ENCODE results near the gene C3orf22. TPM values are rescaled to one million over a fixed set of nuclear protein-coding genes. Genes with fewer than 3 reads are reported as not detected.

Gene C3orf22, protein sequence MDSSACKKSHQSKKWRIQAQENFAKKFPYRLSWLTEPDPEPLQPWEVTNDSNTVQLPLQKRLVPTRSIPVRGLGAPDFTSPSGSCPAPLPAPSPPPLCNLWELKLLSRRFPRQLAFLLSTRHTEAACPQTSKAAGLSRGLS
- polyA plus RNA-seq (2012; ENCODE audit: insufficient read length, low read depth): not detected

DNA sequence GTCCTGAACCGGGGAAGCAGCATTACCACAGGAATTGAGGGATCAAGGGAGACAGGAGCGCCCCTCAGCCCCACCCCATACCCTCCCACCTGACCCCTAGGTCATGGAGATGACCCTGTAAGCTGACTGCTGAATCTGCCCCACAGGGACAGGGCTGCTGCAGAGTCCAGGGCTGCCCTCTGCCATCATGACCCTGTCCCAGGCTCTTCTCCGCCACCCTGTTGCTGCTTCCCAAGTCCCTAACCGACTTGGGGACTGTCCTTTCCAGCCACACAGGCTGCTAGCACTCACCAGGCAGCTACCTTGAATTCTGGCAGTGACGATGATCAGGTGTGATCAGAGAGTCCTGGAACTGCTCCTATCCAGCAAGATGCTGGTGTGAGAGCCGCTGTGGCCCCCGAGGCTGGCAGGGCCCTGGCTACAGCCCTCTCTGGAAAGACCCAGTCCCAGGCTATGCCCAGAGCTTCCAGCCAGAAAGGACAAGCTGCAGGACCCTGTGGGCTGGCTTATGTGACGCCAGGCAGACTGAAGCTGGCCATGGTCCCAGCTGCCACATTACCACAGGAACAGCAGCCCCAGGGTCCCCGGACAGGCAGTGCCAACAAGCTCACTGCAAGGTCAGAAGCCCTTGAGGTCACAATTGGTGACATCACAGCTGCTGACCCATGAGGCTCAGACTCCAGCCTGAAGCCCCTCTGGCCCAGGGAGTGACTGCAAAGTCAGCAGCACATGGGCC lies at the start of gene C3orf22:
C3orf22 (minus strand) TSS at position 597 of the 736 bp plus-strand sequence. CDS start 5,542 bp downstream, outside the sequence.
- TF ChIP-seq POLR2AphosphoS5 (IDR thresholded peaks at IDR 0.05; ENCODE audit: low read depth, low read length): no peak

DNA sequence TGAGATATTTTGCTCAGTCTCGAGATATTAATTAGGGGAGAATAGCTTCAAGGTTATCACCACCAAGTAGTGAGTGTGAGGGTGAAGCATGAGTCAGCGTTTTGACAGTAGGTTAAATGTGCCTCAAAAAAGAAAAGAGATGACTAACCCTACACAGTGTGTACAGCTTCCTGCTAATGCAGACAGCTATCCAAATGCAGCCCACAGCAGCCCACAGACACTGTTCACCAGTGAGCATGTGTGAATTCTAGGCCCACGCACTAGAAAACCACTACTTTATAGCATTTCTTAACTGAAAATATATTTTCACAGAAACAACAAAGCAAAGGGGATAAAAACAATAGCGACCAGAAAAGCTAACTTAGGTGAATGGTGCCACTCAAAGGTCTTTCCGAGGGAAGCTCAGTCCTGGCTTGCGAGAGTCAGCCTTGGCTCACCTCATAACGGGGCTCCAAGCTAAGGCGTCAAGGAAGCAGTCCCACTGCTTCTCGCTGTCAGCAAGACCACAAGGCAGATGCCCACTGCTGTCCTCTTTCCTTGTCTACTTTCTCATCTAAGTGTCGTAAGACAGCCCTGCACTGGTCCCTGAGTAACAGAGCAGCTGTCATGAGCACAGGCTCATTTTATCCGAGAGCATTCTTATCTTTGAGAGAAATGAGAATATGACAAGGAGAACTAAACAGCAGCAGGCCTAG lies 48.6 kb upstream of the C3orf22 start:
- no peak for TF ChIP-seq SIN3A (IDR thresholded peaks at IDR 0.05; ENCODE audit: borderline replicate concordance, insufficient read depth, low read length)

DNA sequence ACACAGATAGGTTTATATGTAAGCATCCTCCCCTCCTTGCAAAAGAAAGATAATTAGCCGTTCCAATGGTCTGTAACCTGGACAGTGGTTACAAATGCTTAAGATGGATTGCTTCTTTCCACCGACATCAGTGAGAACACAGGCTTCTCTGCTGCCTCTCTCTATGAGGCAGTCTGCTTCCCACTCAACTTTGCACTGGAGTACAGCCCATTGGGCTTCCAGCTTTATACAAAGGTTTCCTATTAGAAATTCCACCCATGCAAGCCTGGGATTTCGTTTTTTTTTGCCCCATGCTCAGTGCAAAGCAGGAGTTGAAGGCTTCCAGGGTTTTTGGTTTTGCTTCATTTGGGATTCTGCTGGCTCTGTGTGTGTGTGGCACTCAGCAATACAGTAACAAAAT lies 47.3 kb upstream of the C3orf22 start:
- TF ChIP-seq SIN3A (IDR thresholded peaks at IDR 0.05; ENCODE audit: borderline replicate concordance, insufficient read depth, low read length): no peak
- TF ChIP-seq POLR2AphosphoS5 (IDR thresholded peaks at IDR 0.05; ENCODE audit: low read depth, low read length): no peak
- no peak for TF ChIP-seq TAF1 (IDR thresholded peaks at IDR 0.05; ENCODE audit: borderline replicate concordance, insufficient read depth, low read length)
- TF ChIP-seq, protein P1, sequence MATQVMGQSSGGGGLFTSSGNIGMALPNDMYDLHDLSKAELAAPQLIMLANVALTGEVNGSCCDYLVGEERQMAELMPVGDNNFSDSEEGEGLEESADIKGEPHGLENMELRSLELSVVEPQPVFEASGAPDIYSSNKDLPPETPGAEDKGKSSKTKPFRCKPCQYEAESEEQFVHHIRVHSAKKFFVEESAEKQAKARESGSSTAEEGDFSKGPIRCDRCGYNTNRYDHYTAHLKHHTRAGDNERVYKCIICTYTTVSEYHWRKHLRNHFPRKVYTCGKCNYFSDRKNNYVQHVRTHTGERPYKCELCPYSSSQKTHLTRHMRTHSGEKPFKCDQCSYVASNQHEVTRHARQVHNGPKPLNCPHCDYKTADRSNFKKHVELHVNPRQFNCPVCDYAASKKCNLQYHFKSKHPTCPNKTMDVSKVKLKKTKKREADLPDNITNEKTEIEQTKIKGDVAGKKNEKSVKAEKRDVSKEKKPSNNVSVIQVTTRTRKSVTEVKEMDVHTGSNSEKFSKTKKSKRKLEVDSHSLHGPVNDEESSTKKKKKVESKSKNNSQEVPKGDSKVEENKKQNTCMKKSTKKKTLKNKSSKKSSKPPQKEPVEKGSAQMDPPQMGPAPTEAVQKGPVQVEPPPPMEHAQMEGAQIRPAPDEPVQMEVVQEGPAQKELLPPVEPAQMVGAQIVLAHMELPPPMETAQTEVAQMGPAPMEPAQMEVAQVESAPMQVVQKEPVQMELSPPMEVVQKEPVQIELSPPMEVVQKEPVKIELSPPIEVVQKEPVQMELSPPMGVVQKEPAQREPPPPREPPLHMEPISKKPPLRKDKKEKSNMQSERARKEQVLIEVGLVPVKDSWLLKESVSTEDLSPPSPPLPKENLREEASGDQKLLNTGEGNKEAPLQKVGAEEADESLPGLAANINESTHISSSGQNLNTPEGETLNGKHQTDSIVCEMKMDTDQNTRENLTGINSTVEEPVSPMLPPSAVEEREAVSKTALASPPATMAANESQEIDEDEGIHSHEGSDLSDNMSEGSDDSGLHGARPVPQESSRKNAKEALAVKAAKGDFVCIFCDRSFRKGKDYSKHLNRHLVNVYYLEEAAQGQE (IDR thresholded peaks at IDR 0.05; ENCODE audit: insufficient read depth in 1 of 2, low read depth in 2 of 2, low read length in 2 of 2): no peak
- TF ChIP-seq FOXP2 (optimal IDR thresholded peaks at IDR 0.05; ENCODE audit: borderline replicate concordance, extremely low read depth, extremely low read length, insufficient read depth): no peak

DNA sequence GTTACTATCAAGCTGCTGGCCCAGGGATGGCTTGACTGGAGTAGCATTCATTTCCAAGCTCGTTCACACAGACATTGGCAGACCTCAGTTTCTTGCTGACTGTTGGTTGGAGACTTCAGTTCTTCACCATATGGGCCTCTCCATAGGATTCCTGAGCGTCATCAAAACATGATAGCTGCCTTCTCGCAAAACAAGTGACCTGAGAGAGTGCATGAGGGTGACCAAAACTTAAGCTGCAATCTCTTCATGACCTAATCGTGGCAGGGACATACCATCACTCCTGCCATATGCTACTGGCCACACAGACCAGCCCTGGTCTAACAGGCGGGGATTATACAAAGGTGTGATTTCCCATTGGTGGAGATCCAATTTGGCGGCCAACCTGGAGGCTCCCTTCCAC lies 46.0 kb upstream of the C3orf22 start:
- no peak for TF ChIP-seq FOXP2 (optimal IDR thresholded peaks at IDR 0.05; ENCODE audit: borderline replicate concordance, extremely low read depth, extremely low read length, insufficient read depth)
- TF ChIP-seq, protein P1 (IDR thresholded peaks at IDR 0.05; ENCODE audit: insufficient read depth in 1 of 2, low read depth in 2 of 2, low read length in 2 of 2): no peak

DNA sequence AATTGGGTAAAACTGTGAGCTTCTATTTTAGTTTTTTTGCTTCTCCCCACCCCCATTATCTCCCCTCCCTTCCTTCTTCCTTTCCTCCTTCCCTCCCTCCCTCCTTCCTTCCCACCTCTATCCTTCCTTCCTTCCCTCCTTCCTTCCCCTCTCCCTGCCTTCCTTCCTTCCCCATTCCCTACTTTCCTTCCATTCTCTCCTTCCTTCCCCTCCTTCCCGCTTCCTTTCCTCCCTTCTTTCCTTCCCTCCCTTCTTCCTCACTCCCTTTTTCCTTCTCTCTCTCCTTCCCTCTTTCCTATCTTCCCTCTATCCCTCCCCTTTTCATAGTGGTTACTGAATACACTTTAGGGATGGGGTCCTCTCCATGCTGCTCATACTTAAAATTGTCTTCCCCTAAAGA lies 40.4 kb upstream of the C3orf22 start:
- TF ChIP-seq, protein P1 (IDR thresholded peaks at IDR 0.05; ENCODE audit: insufficient read depth in 1 of 2, low read depth in 2 of 2, low read length in 2 of 2): no peak
- no peak for TF ChIP-seq TAF1 (IDR thresholded peaks at IDR 0.05; ENCODE audit: borderline replicate concordance, insufficient read depth, low read length)
- no peak for TF ChIP-seq POLR2AphosphoS5 (IDR thresholded peaks at IDR 0.05; ENCODE audit: low read depth, low read length)
- no peak for TF ChIP-seq SIN3A (IDR thresholded peaks at IDR 0.05; ENCODE audit: borderline replicate concordance, insufficient read depth, low read length)
- no peak for TF ChIP-seq FOXP2 (optimal IDR thresholded peaks at IDR 0.05; ENCODE audit: borderline replicate concordance, extremely low read depth, extremely low read length, insufficient read depth)

DNA sequence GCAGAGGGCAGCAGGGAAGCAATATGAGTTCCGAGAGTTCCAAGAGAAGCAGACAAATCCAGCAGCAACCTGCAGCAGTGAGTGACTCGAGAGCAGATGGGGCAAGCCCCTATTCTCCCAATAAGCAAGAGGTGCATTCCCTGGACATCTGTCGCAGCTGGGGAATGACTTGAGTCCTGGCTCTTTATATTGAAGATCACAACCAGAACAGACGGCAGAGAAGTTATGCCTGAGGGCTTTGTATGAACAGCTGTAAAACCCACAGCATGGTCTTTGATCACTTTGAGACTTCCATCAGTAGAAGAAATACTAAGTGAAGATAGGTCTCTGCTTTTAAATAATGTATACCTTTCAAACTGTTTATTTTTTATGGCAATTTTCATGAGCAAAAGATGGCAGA lies 23.6 kb upstream of the C3orf22 start:
- TF ChIP-seq, protein P1 (IDR thresholded peaks at IDR 0.05; ENCODE audit: insufficient read depth in 1 of 2, low read depth in 2 of 2, low read length in 2 of 2): no peak
- TF ChIP-seq SIN3A (IDR thresholded peaks at IDR 0.05; ENCODE audit: borderline replicate concordance, insufficient read depth, low read length) (no peak), POLR2AphosphoS5 (IDR thresholded peaks at IDR 0.05; ENCODE audit: low read depth, low read length) (no peak), FOXP2 (optimal IDR thresholded peaks at IDR 0.05; ENCODE audit: borderline replicate concordance, extremely low read depth, extremely low read length, insufficient read depth) (no peak), TAF1 (IDR thresholded peaks at IDR 0.05; ENCODE audit: borderline replicate concordance, insufficient read depth, low read length) (no peak)
